OCI-M2 (cell line): Measurements from ENCODE around the gene CHMP4B.

Experiments
- DNase-seq: peaks from one replicate; lab custom pipeline; 2025; ENCODE audit not compliant: unreplicated experiment; lab: John Stamatoyannopoulos, UW

The CHMP4B gene

GRCh38 chr20:33817411-33817810 is 6.3 kb downstream of the CHMP4B start:
- DNase-seq, result no peak

DNA sequence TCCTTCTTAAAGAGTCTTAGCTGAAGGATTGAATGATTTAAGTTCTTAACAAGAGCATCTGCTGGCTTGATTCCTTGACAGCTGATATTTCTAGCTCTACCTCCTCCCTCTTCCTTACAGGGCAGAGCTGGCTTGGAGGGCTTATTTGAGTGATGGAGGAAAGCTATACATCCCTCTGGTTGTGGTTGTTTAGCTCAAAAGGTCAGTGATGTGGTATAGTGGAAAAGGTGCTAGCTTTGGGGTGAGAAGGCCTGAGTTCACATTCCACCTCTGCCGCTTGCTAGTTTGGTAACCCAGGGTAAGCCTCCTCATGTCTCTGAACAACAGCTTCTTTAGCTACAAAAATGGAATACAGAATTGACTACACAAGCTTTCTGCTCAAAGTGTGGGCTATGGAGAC is 8.3 kb downstream of the CHMP4B start:
- no peak for DNase-seq

- no peak for DNase-seq
These were observed 9.2 kb downstream of the CHMP4B start for GRCh38 chr20:33820362-33820761.

GRCh38 chr20:33821270-33821836 is 10.2 kb downstream of the CHMP4B start:
- DNase-seq, result no peak

DNA sequence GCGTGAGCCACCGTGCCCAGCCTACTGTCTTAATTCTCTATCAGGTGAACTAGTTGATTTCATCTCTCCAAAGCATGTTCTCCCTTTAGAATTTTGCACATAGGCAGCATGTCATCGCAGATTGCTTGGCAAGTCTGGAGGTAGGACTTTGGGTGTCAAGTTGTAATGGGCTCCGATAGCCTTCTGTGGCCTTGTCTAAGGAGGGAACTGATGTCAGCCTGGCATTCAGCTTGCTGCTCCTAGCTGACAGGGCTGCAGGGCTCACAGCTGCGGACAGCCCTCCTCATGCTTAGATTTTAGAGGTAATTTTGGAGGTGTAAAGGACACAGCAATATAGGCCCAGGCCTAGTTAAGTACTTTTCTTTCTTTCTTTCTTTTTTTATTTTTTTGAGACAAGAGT is 11.3 kb downstream of the CHMP4B start:
- DNase-seq, result no peak

DNA sequence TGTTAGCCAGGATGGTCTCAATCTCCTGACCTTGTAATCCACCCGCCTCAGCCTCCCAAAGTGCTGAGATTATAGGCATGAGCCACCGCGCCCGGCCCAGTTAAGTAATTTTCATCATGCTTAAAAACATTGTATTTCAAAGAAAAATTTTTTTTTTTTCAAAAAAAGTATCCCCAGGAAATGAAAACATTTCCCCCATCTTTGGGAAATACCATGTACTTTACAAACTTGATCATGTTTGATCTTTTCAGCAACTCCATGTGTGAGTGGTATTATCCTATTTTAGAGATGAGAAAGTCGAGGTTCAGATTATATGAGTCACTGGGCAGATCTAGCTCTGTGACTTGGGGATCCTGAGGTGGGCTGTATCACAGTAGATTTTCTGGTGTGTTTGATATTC is 11.8 kb downstream of the CHMP4B start:
- no peak for DNase-seq

DNA sequence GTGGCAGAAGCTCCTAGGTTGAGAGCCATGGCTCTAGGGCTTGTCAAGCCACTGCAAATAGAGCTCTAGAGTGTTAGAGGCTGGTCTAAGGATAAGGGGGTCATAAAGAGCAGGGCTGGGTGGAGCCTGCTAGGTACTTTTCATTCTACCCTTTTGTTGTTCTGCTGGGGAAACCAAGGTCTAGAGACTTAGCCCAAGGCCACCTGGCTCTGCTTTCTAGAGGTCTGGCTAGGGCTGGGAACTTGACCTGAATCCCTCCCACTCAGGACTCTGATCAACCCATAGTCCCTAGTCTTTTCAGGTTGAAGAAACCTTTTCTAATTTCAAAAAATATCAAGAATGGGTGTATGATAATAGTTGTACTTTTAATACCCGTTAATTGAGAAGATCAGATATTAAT is 13.7 kb downstream of the CHMP4B start:
- no peak for DNase-seq

DNA sequence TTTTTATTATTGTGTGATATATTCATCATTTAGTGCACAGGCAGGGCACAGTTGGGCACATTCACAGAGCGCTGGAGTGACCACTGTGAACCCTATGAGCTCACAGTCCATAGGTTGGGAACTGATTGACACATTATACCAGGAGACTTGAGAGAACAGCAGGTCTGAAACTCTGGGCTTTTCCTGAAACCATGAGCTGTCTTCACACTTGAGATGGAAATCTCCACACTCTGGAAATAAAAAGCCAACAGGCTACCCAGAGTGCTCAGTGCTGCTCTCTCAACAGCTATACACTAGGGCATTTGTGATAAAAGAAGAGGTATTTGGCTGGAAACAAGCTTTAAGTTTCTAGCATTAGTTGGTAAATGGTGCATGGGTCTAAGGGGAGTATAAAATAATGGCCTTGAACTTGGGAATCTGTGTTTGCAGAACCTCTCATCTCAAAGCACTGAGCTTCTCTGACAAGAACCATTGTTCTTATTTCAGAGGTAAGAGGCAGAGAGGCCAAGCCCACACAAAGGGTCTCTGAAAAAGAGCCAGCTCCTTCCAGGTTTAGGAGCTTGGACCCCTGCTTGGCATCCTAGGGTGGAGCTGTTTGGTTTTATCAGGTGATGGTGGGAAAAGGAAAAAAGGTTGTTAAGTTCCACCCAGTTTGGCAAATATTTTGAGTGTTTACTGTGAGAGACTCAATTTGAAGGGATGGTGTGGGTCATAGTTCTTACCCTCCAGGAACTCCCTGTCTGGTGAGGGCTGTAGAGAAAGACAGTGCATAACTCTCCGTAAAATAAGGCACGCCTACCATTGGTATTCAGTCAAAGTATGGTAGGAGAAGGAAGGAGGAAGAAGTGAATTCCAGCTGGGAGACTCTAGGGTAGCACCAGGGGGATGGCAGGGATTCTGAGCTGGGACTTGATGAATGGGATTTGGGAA is 14.5 kb downstream of the CHMP4B start:
- no peak for DNase-seq

DNA sequence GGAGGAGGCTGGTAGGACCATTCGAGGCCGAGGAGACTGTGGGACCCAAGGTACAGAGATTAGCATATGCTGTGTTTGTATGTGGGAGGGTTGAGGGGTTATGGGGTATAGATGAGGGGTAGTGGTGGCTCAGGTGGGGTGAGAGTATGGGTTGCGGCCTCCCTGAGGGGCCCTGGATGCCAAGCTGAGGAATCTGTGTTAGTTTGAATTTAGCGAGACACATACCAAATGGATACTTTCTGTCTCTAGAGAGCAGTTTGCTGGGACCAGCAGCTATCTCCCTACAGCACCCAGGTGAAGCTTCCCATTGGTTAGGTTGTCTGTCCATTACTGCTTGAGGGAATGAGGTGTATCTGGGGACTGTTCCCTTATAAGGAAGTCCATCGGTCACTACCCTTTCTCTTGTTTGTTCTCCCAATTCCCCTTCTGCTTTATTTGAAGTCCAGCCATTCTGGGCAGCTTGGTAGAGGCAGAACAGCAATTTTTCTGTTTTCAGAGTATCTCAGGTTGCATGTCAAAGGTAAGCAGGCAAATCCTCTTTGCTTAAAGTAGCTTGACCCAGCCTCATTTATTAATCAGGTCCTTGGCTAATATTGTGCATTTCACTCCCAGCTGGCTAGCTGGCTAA is 15.2 kb downstream of the CHMP4B start:
- no peak for DNase-seq

DNA sequence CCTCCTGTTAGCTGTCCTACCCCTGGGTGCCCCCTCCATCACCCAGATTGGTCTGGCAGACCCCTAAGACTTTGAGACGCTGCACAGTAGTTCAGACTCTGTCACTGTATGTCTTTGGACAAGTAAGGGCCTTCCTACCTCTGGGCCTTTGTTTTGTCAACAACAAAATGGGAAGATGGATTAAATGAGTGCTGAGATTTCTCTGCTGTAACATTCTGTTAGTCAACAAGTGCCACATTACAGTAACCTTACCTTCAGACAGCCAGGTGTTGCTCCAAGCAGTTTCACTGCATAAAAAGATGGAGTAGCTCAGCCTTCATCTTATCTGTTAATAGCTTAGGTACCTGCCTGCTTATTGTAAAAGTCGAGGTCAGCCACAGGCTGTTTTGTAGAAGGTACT is 16.0 kb downstream of the CHMP4B start:
- no peak for DNase-seq

DNA sequence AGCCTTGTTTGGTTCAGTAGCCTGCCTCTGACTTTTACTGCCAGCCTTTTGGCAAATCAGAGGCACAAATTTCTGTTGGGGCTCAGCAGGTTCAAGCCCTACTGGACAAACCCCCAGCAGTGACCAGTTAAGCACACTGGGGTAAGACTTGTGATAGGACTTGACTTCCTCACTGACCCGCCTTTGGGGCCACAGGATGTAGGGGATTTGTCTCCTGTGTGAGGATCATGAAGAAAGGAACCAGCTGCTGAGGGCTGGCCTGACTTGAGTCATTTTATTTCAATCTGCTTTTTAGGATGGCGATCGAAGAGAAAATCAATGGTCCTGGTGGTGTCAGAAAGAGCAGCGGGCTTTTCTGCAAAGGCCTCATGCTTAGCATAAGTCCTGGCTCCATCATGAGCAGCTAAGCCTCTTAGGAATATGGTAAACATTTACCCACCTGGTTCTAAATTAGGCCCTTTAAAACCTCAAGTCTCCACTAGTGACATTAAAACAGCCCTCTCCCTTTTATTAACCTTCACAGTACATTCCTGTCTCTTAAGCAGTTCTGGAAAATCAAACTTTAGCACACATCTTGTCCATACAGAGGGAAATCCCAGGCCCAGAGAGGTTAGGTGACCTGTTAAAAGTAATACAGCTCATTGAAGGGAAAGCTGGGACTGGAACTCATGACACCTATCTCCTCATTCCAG is 16.6 kb downstream of the CHMP4B start:
- no peak for DNase-seq

DNA sequence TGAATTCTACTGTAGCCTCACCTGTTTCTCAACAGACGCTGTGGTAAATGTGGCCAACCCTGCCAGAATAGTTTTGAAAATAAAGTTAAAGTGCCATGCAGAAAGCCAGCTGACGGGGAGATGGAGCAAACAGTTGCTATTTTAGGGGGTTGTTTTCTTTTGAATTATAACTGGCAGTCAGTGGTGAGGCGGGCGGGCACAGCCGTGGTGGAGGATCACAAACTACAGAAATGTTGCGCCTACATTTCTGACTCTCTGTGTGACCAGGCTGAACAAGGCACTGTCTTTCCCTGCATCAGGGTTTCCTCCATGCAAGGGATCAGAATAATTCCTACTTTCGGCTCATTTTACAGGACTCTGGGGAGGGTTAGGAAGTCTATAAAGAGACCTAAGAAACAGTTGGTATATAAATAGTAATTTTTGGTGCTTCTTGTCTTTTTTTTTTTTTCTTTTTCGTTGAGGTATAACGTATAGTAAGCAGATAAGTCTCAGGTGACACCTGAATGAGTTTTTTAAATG is 17.2 kb downstream of the CHMP4B start:
- DNase-seq, result no peak

DNA sequence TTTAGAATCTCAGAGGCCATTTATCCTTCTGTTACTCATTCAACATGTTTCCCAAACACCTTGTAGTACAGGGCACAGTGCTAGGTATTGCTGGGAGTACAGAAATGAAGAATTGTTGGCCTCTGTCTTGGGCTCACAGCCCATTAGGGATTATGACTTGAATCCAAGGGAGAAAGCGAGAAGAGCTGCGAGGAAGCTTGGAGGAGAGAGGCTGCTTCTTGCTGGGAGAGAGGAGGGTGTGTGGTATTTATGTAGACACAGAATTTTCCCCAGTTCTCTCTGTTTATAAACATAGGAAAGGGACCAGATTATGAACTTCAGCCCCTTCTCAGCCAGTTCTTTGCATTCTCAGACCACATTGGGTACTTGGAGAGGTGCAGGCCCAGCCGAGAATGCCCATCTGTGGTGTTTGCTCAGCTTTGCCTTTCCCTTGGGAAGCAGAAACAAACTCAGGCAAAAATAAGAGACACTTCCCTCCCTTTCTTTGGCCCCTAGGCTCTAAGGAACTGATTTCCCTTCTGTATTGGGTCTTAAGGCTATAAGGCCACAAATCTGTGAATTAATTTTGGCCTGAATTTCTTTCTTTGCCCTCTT is 17.9 kb downstream of the CHMP4B start:
- DNase-seq, result no peak

GRCh38 chr20:33829636-33830035 is 18.5 kb downstream of the CHMP4B start:
- DNase-seq, result no peak

- DNase-seq, result no peak
These were observed 19.2 kb downstream of the CHMP4B start for GRCh38 chr20:33830371-33830770.

- DNase-seq, result no peak
These were observed 21.1 kb downstream of the CHMP4B start for GRCh38 chr20:33832103-33832804.

DNA sequence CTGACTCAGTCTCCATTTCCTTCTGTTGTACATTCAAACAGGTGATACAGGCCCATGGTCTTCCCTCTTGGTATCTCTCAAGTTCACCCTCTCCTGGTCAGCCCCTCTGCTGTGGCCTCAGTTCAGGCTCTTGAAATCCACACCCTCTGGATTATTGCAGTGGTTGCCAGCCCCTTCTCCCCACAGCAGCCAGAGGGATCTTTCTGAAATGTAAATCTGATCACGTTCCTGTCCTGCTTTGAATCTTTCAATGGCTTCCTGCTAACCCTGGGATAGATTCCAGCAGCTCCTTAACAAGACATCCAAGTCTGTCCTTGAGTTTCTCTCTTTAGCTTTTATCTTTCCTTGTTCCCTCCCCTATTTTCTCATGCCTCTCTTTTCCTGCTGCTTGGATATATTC is 22.2 kb downstream of the CHMP4B start:
- no peak for DNase-seq

- no peak for DNase-seq
These were observed 24.5 kb downstream of the CHMP4B start for GRCh38 chr20:33835615-33836172.

- no peak for DNase-seq
These were observed 25.1 kb downstream of the CHMP4B start for GRCh38 chr20:33836277-33836676.
